ENCODE results near the gene DZIP1L.
"Not testable (repeated sequence)": the region's sequence is repeated elsewhere in the genome, so short reads cannot be mapped to it uniquely, and the experiment has no call there.

- TF ChIP-seq CTCF (IDR thresholded peaks at IDR 0.05); POLR2A (IDR thresholded peaks at IDR 0.05; ENCODE audit: low read depth): not testable (repeated sequence)
Observed at GRCh38 chr3:138085745-138086144, 29.7 kb downstream of the DZIP1L start.
